ENCODE results near the gene RSAD2. TPM values are rescaled to one million over a fixed set of nuclear protein-coding genes. Genes with fewer than 3 reads are reported as not detected.

RSAD2 gene
- total and polyA plus RNA-seq, 2 donors (not counting 1 experiment from before 2014, with no cell fraction given): 0.81 to 1.5 TPM

GRCh38 chr2:6917761-6918421 lies 40.3 kb downstream of the RSAD2 start:
- ChIA-PET CTCF (no interaction called here), POLR2A (no interaction called here)
- H4K20me1 ChIP-seq (ENCODE audit: control insufficient read depth, insufficient read depth, low read length, poor library complexity, severe bottlenecking): no peaks in the 10 kb centered on the region
- H3K27ac ChIP-seq (ENCODE audit: low read length in 2 of 2): no peak overlapping the region
- H3K9me3 ChIP-seq (ENCODE audit: control extremely low read depth in 1 of 3, control insufficient read depth in 2 of 3, insufficient read depth in 1 of 3, low read length in 2 of 3): peaks cover 0 to 9% (median 0%) of the 10 kb centered on the region in 3 donors
- H3K4me1 Mint-ChIP-seq: peaks cover 6% of the 10 kb centered on the region
- H3K9ac ChIP-seq (ENCODE audit: low read length): peak overlapping the region; percentile 62
- H3K36me3 ChIP-seq (replicated peaks in 1 of 2; ENCODE audit: control extremely low read depth in 1 of 2, control insufficient read depth in 1 of 2, extremely low read depth in 1 of 2, insufficient read depth in 2 of 2, low read length in 1 of 2): no peaks in the 10 kb centered on the region
- DNase-seq: peak; percentile 16
- H3K4me3 ChIP-seq (ENCODE audit: control extremely low read depth in 1 of 5, extremely low read depth in 1 of 5, insufficient read depth in 1 of 5, low read depth in 2 of 5, low read length in 4 of 5): peak overlapping the region in 4 of 5 experiments; percentile 25 to 57 (median 48)
- intact Hi-C loops (cut with micrococcal nuclease): loop anchor here (5.0 kb wide), 2 partner anchors 51 to 84 kb away; partner anchors contain the start of gene CMPK2
- peak overlapping the region; percentile 94 for H3K4me2 ChIP-seq (replicated peaks; ENCODE audit: low read depth, low read length, poor library complexity, severe bottlenecking)
- H3K9me3 Mint-ChIP-seq (ENCODE audit: insufficient read depth): no peaks in the 10 kb centered on the region
- H3K27ac Mint-ChIP-seq: no peak overlapping the region
- TF ChIP-seq CTCF (IDR thresholded peaks at IDR 0.05): no peak
- no peak for TF ChIP-seq EZH2 (IDR thresholded peaks at IDR 0.05; ENCODE audit: borderline replicate concordance, insufficient read depth, low read depth, low read length, poor library complexity, severe bottlenecking)
- peaks cover 8% of the 10 kb centered on the region for H3K27me3 Mint-ChIP-seq
- peak overlapping the region; percentile 62 for H3K4me3 Mint-ChIP-seq
- H2AFZ ChIP-seq (ENCODE audit: insufficient read depth, low read depth, low read length, poor library complexity, severe bottlenecking): peak overlapping the region; percentile 64
- ATAC-seq (ENCODE audit: low read depth): no peak
- WGBS (ENCODE audit: insufficient coverage): 1% methylated on average over 67 of the region's 68 CpGs
- H3K79me2 ChIP-seq (ENCODE audit: control insufficient read depth, insufficient read depth, low read length): no peaks in the 10 kb centered on the region
- peaks cover 7 to 13% of the 10 kb centered on the region in 2 donors for H3K4me1 ChIP-seq (ENCODE audit: control insufficient read depth in 2 of 2, insufficient read depth in 2 of 2, low read length in 2 of 2)
- H3K27me3 ChIP-seq (replicated peaks in 1 of 4; ENCODE audit: control extremely low read depth in 1 of 4, control insufficient read depth in 3 of 4, insufficient read depth in 4 of 4, low read length in 3 of 4): peaks cover 0 to 17% (median 4%) of the 10 kb centered on the region in 4 experiments
